Left lobe of liver (tissue), 2 donors: ENCODE data around the gene ELL. TPM values are rescaled to one million over a fixed set of nuclear protein-coding genes. Genes with fewer than 3 reads are reported as not detected.
"Not testable (repeated sequence)": the region's sequence is repeated elsewhere in the genome, so short reads cannot be mapped to it uniquely, and the experiment has no call there.

Experiments used
- ATAC-seq: fragments of 200-7000 bp; cut with Tn5 transposase; one replicate; pipeline ENCODE4 v1.9.1; 2020; ENCODE audit warnings: mild to moderate bottlenecking, moderate library complexity
- DNase-seq: peaks from one replicate; pipeline ENCODE4 v3.0.0-alpha.2; 2020; ENCODE audit warnings: low spot score
- total RNA-seq: library from RNA; stranded (reverse); gene quantifications from one replicate; pipeline ENCODE4 v1.2.1, GENCODE V29; 2021
- donor health status: DM: no; HTN: no; CAD: no; lungs with moderate emphysema.
- donor health status: DM: no; HTN: yes; CAD: no.

The ELL gene
- total RNA-seq, 1 donor from 2014 or later = 11.2 TPM

GRCh38 chr19:18532168-18532890 lies 10.5 kb upstream of the ELL start:
- no peak for DNase-seq
- ATAC-seq = no peak

GRCh38 chr19:18531485-18531884 lies 9.6 kb upstream of the ELL start:
- no peak for DNase-seq
- no peak for ATAC-seq

- ATAC-seq (peak; percentile 43), DNase-seq (no peak)
Observed at GRCh38 chr19:18529782-18530181, 7.9 kb upstream of the ELL start.

- DNase-seq (no peak), ATAC-seq (no peak)
Observed at GRCh38 chr19:18526316-18526715, 4.4 kb upstream of the ELL start.

GRCh38 chr19:18523841-18524240 lies 2.0 kb upstream of the ELL start:
- DNase-seq (no peak), ATAC-seq (no peak)

GRCh38 chr19:18522862-18523440 lies 1.1 kb upstream of the ELL start:
- DNase-seq = not testable (repeated sequence)

GRCh38 chr19:18522124-18522861 lies 423 bp upstream of the ELL start:
- DNase-seq = peak; percentile 100
- peak; percentile 83 for ATAC-seq

More at GRCh38 chr19:18522862-18523440, 1.1 kb upstream of the ELL start:
- ATAC-seq = not testable (repeated sequence)

GRCh38 chr19:18520848-18521691 lies 800 bp downstream of the ELL start:
- no peak for ATAC-seq
- peak; percentile 62 for DNase-seq

- peak; percentile 75 for DNase-seq
- ATAC-seq = peak; percentile 22
Observed at GRCh38 chr19:18519962-18520847, 1.7 kb downstream of the ELL start.

- no peak for DNase-seq
Observed at GRCh38 chr19:18518639-18519038, 3.2 kb downstream of the ELL start.

GRCh38 chr19:18517606-18518005 lies 4.3 kb downstream of the ELL start:
- ATAC-seq (no peak), DNase-seq (no peak)

More at GRCh38 chr19:18518639-18519038, 3.2 kb downstream of the ELL start:
- ATAC-seq = no peak

- DNase-seq (no peak), ATAC-seq (no peak)
Observed at GRCh38 chr19:18515959-18516358, 5.9 kb downstream of the ELL start.

GRCh38 chr19:18514800-18515682 lies 6.8 kb downstream of the ELL start:
- peak; percentile 99 for DNase-seq
- ATAC-seq = peak; percentile 88

- no peak for ATAC-seq
- DNase-seq = no peak
Observed at GRCh38 chr19:18513868-18514267, 8.0 kb downstream of the ELL start.

GRCh38 chr19:18510216-18510615 lies 11.7 kb downstream of the ELL start:
- ATAC-seq = no peak

GRCh38 chr19:18508585-18508984 lies 13.3 kb downstream of the ELL start:
- DNase-seq (no peak), ATAC-seq (no peak)

More at GRCh38 chr19:18510216-18510615, 11.7 kb downstream of the ELL start:
- DNase-seq = no peak

GRCh38 chr19:18507727-18508440 lies 14.0 kb downstream of the ELL start:
- ATAC-seq (peak; percentile 56), DNase-seq (peak; percentile 79)
